HL-60 (cell line): ENCODE measurements around the gene SEMA7A.
"Not testable (repeated sequence)": the region's sequence is repeated elsewhere in the genome, so short reads cannot be mapped to it uniquely, and the experiment has no call there.

Experiments used
- DNase-seq, 2 experiments: peaks; one replicate each; pipeline ENCODE4 v3.0.0-alpha.2; 2010 to 2020; ENCODE audit warnings: low read depth in 1 of 2, low spot score in 1 of 2
- H3K27ac ChIP-seq: fragments of 250-450 bp; sonication (Bioruptor Pico); replicated peaks from 2 replicates; pipeline ENCODE4 v1.5.1; 2020; ENCODE audit warnings: mild to moderate bottlenecking, moderate library complexity
- H3K27me3 ChIP-seq: fragments of 250-450 bp; sonication (Bioruptor Pico); 2 replicates; pipeline ENCODE4 v1.5.1; 2021; ENCODE audit warnings: mild to moderate bottlenecking, moderate library complexity; ENCODE audit not compliant: insufficient read depth, poor library complexity, severe bottlenecking
- H3K4me3 ChIP-seq: replicated peaks from 2 replicates; pipeline ENCODE4 v1.5.1; 2011; ENCODE audit warnings: mild to moderate bottlenecking, control low read depth, low read length; ENCODE audit not compliant: insufficient read depth
- GABPA ChIP-seq: IDR thresholded peaks from 2 replicates; pipeline ENCODE4 v1.6.1; 2012; ENCODE audit warnings: low read depth
- POLR2AphosphoS5 ChIP-seq: IDR thresholded peaks from 2 replicates; pipeline ENCODE4 v1.6.1; 2012; ENCODE audit warnings: low read depth
- SPI1 ChIP-seq: IDR thresholded peaks from 2 replicates; pipeline ENCODE4 v1.6.1; 2012; ENCODE audit warnings: low read depth, mild to moderate bottlenecking, borderline replicate concordance
- long read RNA-seq: library from polyadenylated mRNA; unstranded; transcript quantifications from one replicate; pipeline ENCODE4 v2.0.0, GENCODE V29; 2020
- TF ChIP-seq, protein P1 (sequence below): IDR thresholded peaks from one replicate; pipeline ENCODE4 v1.5.1; 2011; ENCODE audit warnings: low read length, control low read depth, inconsistent platforms; ENCODE audit not compliant: insufficient read depth
- TF ChIP-seq, protein P2 (sequence below): IDR thresholded peaks from 2 replicates; pipeline ENCODE4 v1.6.1; 2012; ENCODE audit warnings: low read depth; ENCODE audit not compliant: insufficient replicate concordance

Gene SEMA7A, protein sequence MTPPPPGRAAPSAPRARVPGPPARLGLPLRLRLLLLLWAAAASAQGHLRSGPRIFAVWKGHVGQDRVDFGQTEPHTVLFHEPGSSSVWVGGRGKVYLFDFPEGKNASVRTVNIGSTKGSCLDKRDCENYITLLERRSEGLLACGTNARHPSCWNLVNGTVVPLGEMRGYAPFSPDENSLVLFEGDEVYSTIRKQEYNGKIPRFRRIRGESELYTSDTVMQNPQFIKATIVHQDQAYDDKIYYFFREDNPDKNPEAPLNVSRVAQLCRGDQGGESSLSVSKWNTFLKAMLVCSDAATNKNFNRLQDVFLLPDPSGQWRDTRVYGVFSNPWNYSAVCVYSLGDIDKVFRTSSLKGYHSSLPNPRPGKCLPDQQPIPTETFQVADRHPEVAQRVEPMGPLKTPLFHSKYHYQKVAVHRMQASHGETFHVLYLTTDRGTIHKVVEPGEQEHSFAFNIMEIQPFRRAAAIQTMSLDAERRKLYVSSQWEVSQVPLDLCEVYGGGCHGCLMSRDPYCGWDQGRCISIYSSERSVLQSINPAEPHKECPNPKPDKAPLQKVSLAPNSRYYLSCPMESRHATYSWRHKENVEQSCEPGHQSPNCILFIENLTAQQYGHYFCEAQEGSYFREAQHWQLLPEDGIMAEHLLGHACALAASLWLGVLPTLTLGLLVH
- long read RNA-seq, transcript SEMA7A-201 (14 exons, 3,376 nt): major isoform, 5 of 6 reads
- long read RNA-seq, partial matches to known transcripts: 0 of 6 reads
- long read RNA-seq, other reads (novel, unspliced or antisense): 1 of 6 reads

DNA sequence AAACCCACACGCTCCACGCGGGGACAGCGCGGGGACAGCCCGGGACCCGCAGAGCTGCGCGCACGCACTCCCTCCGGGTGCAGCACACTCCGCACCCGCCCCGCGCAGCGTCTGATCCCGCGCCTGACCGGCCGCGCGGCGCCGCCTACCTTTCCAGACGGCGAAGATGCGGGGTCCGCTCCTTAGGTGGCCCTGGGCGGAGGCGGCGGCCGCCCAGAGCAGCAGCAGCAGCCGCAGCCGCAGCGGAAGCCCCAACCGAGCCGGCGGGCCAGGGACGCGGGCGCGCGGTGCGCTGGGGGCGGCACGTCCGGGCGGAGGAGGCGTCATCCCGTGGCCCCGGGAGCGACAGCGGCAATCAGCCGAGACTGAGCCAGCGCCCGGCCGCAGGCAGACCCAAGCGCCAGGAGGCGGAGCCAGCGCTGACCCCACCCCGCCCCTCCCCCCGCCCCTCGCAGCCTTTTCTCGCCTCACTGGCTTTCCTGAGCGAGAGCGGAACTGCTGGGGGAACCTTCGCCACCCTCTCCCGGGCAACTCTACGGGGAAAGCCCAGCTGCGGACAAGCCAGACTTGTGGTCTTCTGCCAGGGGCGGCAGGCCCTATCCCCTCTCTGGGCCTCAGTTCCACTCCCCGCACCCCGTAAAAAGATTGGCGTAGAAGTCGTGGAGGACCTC, at the start of gene SEMA7A:
Gene SEMA7A, minus strand, starts transcription at position 367 of the 671 bp plus-strand sequence. Its CDS starts 40 bp downstream, at position 327.
- H3K27me3 ChIP-seq: peaks cover 15% of the 10 kb centered on the region
- H3K27ac ChIP-seq: no peak within 1 kb of the TSS; the same call in 1 of the 2 replicates
- peak; percentile 67; the same call in 1 of the 2 replicates for TF ChIP-seq SPI1
- TF ChIP-seq, protein P1, sequence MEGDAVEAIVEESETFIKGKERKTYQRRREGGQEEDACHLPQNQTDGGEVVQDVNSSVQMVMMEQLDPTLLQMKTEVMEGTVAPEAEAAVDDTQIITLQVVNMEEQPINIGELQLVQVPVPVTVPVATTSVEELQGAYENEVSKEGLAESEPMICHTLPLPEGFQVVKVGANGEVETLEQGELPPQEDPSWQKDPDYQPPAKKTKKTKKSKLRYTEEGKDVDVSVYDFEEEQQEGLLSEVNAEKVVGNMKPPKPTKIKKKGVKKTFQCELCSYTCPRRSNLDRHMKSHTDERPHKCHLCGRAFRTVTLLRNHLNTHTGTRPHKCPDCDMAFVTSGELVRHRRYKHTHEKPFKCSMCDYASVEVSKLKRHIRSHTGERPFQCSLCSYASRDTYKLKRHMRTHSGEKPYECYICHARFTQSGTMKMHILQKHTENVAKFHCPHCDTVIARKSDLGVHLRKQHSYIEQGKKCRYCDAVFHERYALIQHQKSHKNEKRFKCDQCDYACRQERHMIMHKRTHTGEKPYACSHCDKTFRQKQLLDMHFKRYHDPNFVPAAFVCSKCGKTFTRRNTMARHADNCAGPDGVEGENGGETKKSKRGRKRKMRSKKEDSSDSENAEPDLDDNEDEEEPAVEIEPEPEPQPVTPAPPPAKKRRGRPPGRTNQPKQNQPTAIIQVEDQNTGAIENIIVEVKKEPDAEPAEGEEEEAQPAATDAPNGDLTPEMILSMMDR: no peak
- TF ChIP-seq POLR2AphosphoS5: peak; percentile 30; the same call in 1 of the 2 replicates
- DNase-seq: peak; percentile 77 to 80
- peak within 1 kb of the TSS; percentile 61 for H3K4me3 ChIP-seq

DNA sequence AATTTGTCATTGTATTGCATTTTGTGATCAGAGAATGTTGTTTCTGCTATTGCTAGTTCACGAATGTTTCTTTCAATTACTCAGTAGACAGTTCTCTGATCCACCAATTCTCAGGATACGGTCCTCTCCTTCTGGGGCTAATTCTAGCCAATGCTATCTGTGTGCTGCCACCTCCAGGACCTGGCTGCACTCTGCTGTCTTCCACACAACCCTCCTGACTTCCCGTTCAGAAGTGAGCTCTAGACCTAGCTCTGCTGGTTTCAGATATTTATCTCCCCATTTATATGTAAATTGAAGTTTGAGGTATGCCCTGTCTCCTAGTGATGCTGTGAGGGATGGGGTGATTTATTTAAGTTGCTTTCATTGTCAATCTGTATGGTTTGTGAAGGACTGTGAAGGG, 48.9 kb upstream of the SEMA7A start:
- TF ChIP-seq, protein P2, sequence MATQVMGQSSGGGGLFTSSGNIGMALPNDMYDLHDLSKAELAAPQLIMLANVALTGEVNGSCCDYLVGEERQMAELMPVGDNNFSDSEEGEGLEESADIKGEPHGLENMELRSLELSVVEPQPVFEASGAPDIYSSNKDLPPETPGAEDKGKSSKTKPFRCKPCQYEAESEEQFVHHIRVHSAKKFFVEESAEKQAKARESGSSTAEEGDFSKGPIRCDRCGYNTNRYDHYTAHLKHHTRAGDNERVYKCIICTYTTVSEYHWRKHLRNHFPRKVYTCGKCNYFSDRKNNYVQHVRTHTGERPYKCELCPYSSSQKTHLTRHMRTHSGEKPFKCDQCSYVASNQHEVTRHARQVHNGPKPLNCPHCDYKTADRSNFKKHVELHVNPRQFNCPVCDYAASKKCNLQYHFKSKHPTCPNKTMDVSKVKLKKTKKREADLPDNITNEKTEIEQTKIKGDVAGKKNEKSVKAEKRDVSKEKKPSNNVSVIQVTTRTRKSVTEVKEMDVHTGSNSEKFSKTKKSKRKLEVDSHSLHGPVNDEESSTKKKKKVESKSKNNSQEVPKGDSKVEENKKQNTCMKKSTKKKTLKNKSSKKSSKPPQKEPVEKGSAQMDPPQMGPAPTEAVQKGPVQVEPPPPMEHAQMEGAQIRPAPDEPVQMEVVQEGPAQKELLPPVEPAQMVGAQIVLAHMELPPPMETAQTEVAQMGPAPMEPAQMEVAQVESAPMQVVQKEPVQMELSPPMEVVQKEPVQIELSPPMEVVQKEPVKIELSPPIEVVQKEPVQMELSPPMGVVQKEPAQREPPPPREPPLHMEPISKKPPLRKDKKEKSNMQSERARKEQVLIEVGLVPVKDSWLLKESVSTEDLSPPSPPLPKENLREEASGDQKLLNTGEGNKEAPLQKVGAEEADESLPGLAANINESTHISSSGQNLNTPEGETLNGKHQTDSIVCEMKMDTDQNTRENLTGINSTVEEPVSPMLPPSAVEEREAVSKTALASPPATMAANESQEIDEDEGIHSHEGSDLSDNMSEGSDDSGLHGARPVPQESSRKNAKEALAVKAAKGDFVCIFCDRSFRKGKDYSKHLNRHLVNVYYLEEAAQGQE: no peak
- TF ChIP-seq, protein P1: no peak
- no peak for TF ChIP-seq GABPA
- peak in 1 of 2 experiments; percentile 15 for DNase-seq
- Histone ChIP-seq H3K4me3 (no peak overlapping the region), H3K27ac (no peak overlapping the region), H3K27me3 (no peaks in the 10 kb centered on the region)

DNA sequence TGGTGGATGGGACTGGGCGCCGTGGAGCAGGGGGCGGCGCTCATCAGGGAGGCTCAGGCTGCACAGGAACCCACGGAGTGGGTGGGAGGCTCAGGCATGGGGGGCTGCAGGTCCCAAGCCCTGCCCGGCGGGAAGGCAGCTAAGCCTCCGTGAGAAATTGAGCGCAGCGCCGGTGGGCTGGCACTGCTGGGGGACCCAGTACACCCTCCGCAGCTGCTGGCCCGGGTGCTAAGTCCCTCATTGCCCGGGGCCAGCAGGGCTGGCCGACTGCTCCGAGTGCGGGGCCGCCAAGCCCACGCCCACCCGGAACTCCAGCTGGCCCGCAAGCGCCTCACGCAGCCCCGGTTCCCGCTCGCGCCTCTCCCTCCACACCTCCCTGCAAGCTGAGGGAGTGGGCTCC, 46.6 kb upstream of the SEMA7A start:
- not testable (repeated sequence) for H3K27me3 ChIP-seq, H3K4me3 ChIP-seq, H3K27ac ChIP-seq, DNase-seq

DNA sequence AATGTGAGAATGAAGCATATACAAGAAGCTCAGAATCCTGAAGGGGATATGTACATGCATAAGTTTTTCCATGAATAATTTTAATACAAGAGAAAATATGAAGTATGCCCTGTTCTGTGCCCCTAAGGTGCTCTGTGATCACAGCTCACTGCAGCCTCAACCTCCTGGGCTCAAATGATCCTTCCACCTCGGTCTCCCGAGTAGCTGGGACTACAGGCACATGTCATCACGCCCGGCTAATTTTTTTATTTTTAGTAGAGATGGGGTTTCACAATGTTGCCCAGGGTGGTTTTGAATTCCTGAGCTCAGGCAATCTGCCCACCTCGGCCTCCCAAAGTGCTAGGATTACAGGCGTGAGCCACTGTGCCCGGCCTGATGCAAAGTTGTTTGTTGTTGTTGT, 37.9 kb upstream of the SEMA7A start:
- H3K27ac ChIP-seq, DNase-seq, H3K4me3 ChIP-seq, H3K27me3 ChIP-seq: not testable (repeated sequence)

DNA sequence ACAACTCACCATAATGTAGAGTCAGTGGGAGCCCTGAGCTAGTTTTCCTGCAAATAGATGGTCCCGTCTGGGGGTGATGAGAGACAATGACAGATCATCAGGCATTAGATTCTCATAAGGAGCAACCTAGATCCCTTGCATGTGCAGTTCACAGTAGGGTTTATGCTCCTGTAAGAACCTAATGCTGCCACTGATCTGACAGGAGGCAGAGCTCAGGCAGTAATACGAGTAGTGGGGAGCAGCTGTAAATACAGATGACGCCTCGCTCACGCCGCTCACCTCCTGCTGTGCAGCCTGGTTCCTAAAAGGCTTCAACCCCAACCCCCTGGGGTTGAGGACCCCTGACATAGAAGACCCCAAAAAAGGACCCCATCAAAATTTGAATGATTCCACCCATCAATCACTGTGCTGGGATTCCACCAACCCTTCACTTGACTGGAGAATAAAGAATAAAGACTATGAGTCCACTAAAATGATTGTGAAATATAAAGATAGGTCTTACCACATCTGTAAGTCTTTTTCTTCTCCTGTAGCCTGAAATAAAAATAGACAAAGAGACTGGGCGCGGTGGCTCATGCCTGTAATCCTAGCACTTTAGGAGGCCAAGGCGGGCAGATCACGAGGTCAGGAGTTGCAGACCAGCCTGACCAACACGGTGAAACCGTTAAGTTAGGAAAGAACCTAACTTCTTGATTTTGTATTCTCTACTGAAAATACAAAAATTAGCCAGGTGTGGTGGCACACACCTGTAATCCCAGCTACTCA, 37.1 kb upstream of the SEMA7A start:
- TF ChIP-seq, protein P1: no peak
- TF ChIP-seq, protein P2: no peak
- TF ChIP-seq POLR2AphosphoS5 (no peak), SPI1 (no peak), GABPA (no peak)

More for the DNA sequence above, 37.1 kb upstream of the SEMA7A start:
- H3K4me3 ChIP-seq: no peak overlapping the region
- peak; percentile 12 to 38 for DNase-seq
- H3K27me3 ChIP-seq: no peaks in the 10 kb centered on the region
- no peak overlapping the region for H3K27ac ChIP-seq
